Immature natural killer cell (primary cell): ENCODE measurements around the gene JMJD8. TPM values are rescaled to one million over a fixed set of nuclear protein-coding genes. Genes with fewer than 3 reads are reported as not detected.

ENCODE experiments used
- DNase-seq, 3 donors: peaks; one replicate each; pipeline ENCODE4 v3.0.0; 2022; ENCODE audit warnings: mixed read lengths in 1 of 3
- H3K27ac Mint-ChIP-seq, 6 donors: one replicate each; pipeline ENCODE4 v1.8.0; 2020; ENCODE audit warnings: mixed read lengths in 6 of 6, mild to moderate bottlenecking in 5 of 6, inconsistent platforms in 4 of 6, moderate library complexity in 3 of 6
- H3K27me3 Mint-ChIP-seq, 3 donors: one replicate each; pipeline ENCODE4 v1.8.0; 2020 to 2021; ENCODE audit warnings: low read depth in 3 of 3, mild to moderate bottlenecking in 3 of 3, mixed read lengths in 3 of 3, moderate library complexity in 3 of 3, inconsistent platforms in 1 of 3
- H3K36me3 Mint-ChIP-seq, 3 donors: one replicate each; pipeline ENCODE4 v1.8.0; 2020; ENCODE audit warnings: mixed read lengths in 3 of 3, inconsistent platforms in 2 of 3, mild to moderate bottlenecking in 2 of 3
- H3K4me1 Mint-ChIP-seq, 2 donors: one replicate each; pipeline ENCODE4 v1.8.0; 2020; ENCODE audit warnings: inconsistent platforms in 2 of 2, mild to moderate bottlenecking in 2 of 2, mixed read lengths in 2 of 2, moderate library complexity in 1 of 2
- H3K4me3 Mint-ChIP-seq, 5 donors: one replicate each; pipeline ENCODE4 v1.8.0; 2020; ENCODE audit warnings: mild to moderate bottlenecking in 5 of 5, mixed read lengths in 5 of 5, inconsistent platforms in 3 of 5, moderate library complexity in 3 of 5
- H3K9me3 Mint-ChIP-seq, 6 donors: one replicate each; pipeline ENCODE4 v1.8.0; 2020; ENCODE audit warnings: mild to moderate bottlenecking in 6 of 6, mixed read lengths in 6 of 6, inconsistent platforms in 4 of 6, moderate library complexity in 3 of 6
- polyA plus RNA-seq, 3 donors: library from polyadenylated mRNA; unstranded; fragments of 300-500 nt; fragmentation: Illumina TruSeq; gene quantifications; one replicate each; pipeline ENCODE4 v1.2.3, GENCODE V29; 2021

Gene JMJD8, protein sequence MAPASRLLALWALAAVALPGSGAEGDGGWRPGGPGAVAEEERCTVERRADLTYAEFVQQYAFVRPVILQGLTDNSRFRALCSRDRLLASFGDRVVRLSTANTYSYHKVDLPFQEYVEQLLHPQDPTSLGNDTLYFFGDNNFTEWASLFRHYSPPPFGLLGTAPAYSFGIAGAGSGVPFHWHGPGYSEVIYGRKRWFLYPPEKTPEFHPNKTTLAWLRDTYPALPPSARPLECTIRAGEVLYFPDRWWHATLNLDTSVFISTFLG
- 10 to 100 TPM; 38.3 to 63.5 (median 47.4) TPM for polyA plus RNA-seq

- H3K27ac Mint-ChIP-seq, result peak within 1 kb of the TSS in 5 of 6 donors; percentile 14 to 86 (median 61)
- H3K9me3 Mint-ChIP-seq, result no peaks in the 10 kb centered on the region
- H3K4me1 Mint-ChIP-seq, result peaks cover 11 to 32% of the 10 kb centered on the region in 2 donors
- H3K4me3 Mint-ChIP-seq, result peak within 1 kb of the TSS; percentile 70 to 83 (median 76)
- peaks cover 2 to 10% (median 3%) of the 10 kb centered on the region in 3 donors for H3K27me3 Mint-ChIP-seq
- peak; percentile 96 for DNase-seq
- peaks cover 0 to 2% (median 0%) of the 10 kb centered on the region in 3 donors for H3K36me3 Mint-ChIP-seq
Measured at GRCh38 chr16:684071-684794, at the start of gene JMJD8. TSS of gene JMJD8 (minus strand) at chr16:684334. CDS start at chr16:684319, 15 bp downstream.

- DNase-seq, result no peak
- Mint-ChIP-seq H3K9me3 (no peaks in the 10 kb centered on the region), H3K36me3 (peaks cover 0 to 7% (median 0%) of the 10 kb centered on the region in 3 donors), H3K4me1 (peaks cover 0 to 2% of the 10 kb centered on the region in 2 donors), H3K27ac (no peak overlapping the region), H3K27me3 (peaks cover 0 to 6% (median 5%) of the 10 kb centered on the region in 3 donors), H3K4me3 (no peak overlapping the region)
Measured at GRCh38 chr16:733382-734207, 49.5 kb upstream of the JMJD8 start.

DNA sequence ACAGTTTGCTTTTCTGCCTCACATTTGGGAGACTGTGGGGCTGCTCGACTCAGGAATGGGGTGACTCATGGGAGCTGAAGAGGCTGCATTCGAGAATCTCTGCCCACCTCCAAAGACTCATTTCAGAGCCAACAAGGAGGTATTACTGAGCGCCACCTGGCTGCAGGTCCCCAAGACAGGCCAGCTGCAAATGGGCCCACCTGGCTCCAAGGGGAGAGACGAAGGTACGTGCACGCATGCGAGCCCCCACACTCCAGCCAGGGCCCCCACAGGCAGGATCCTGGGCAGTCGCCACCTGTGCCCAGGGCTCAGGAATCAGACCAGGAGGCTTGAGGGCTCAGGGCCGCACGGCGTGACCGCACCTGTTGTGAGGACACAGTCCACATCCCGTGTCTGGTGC is 48.8 kb upstream of the JMJD8 start:
- peaks cover 0 to 7% (median 0%) of the 10 kb centered on the region in 3 donors for H3K36me3 Mint-ChIP-seq
- peaks cover 0 to under 1% of the 10 kb centered on the region in 2 donors for H3K4me1 Mint-ChIP-seq
- H3K27ac Mint-ChIP-seq, result no peak overlapping the region
- no peak for DNase-seq
- H3K9me3 Mint-ChIP-seq, result no peaks in the 10 kb centered on the region
- H3K27me3 Mint-ChIP-seq, result peaks cover 0 to 6% (median 5%) of the 10 kb centered on the region in 3 donors
- H3K4me3 Mint-ChIP-seq, result no peak overlapping the region

GRCh38 chr16:732332-732731 is 48.2 kb upstream of the JMJD8 start:
- Mint-ChIP-seq H3K4me1 (no peaks in the 10 kb centered on the region), H3K27ac (no peak overlapping the region), H3K36me3 (peaks cover 0 to 7% (median 0%) of the 10 kb centered on the region in 3 donors), H3K27me3 (peaks cover 0 to 8% (median 3%) of the 10 kb centered on the region in 3 donors), H3K9me3 (no peaks in the 10 kb centered on the region), H3K4me3 (no peak overlapping the region)
- DNase-seq, result no peak

GRCh38 chr16:730666-731509 is 46.8 kb upstream of the JMJD8 start:
- no peak for DNase-seq
- H3K4me3 Mint-ChIP-seq, result no peak overlapping the region
- H3K27me3 Mint-ChIP-seq, result peaks cover 2 to 11% (median 3%) of the 10 kb centered on the region in 3 donors
- H3K9me3 Mint-ChIP-seq, result no peaks in the 10 kb centered on the region
- no peaks in the 10 kb centered on the region for H3K4me1 Mint-ChIP-seq
- H3K36me3 Mint-ChIP-seq, result peaks cover 0 to 2% (median 0%) of the 10 kb centered on the region in 3 donors
- H3K27ac Mint-ChIP-seq, result no peak overlapping the region

- H3K4me1 Mint-ChIP-seq, result no peaks in the 10 kb centered on the region
- H3K27ac Mint-ChIP-seq, result no peak overlapping the region
- peak overlapping the region in 1 of 5 donors; percentile 33 for H3K4me3 Mint-ChIP-seq
Measured at GRCh38 chr16:729768-730665, 45.9 kb upstream of the JMJD8 start.

DNA sequence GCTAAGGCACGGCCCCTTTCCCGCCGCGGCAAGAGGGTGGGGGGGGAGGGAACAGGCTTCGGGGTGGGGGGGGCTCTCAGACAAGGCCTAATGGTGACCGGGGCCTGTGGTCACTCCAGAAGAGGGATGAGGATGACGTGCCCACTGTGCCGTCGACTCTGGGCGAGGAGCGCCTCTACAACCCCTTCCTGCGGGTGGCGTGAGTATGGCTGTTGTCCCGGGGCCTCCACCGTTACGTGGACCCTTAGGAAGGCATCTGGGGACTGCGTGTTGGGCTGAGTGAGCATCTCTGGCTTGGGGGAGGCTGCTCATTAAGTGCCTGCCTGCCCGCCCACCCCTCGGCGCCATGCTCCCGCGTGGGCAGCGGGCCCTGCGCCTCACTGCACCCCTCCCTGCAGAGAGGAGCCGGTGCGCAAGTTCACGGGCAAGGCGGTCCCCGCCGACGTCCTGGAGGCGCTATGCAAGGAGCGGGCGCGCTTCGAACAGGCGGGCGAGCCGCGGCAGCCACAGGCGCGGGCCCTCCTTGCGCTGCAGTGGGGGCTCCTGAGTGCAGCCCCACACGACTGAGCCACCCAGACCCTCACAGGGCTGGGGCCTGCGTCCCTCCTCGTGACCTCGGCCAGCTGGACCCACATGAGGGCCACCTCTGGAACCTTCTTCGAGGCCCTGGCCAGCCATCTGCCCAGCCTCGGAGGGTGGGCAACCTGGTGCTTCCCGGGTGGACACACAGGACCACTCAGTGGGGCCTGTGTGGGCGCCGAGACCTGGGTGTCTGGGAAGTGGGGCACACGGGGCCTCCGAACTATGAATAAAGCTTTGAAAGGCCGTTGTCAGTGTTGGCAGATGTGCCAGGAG is 45.0 kb upstream of the JMJD8 start:
- H3K4me3 Mint-ChIP-seq, result peak overlapping the region in 4 of 5 donors; percentile 44 to 70 (median 63)
- H3K36me3 Mint-ChIP-seq, result no peaks in the 10 kb centered on the region
- H3K9me3 Mint-ChIP-seq, result no peaks in the 10 kb centered on the region
- H3K4me1 Mint-ChIP-seq, result no peaks in the 10 kb centered on the region
- no peak for DNase-seq
- peaks cover 2 to 11% (median 3%) of the 10 kb centered on the region in 3 donors for H3K27me3 Mint-ChIP-seq
- H3K27ac Mint-ChIP-seq, result peak overlapping the region in 1 of 6 donors; percentile 20

More at GRCh38 chr16:729768-730665, 45.9 kb upstream of the JMJD8 start:
- Mint-ChIP-seq H3K9me3 (no peaks in the 10 kb centered on the region), H3K36me3 (no peaks in the 10 kb centered on the region), H3K27me3 (peaks cover 2 to 11% (median 3%) of the 10 kb centered on the region in 3 donors)
- DNase-seq, result no peak

DNA sequence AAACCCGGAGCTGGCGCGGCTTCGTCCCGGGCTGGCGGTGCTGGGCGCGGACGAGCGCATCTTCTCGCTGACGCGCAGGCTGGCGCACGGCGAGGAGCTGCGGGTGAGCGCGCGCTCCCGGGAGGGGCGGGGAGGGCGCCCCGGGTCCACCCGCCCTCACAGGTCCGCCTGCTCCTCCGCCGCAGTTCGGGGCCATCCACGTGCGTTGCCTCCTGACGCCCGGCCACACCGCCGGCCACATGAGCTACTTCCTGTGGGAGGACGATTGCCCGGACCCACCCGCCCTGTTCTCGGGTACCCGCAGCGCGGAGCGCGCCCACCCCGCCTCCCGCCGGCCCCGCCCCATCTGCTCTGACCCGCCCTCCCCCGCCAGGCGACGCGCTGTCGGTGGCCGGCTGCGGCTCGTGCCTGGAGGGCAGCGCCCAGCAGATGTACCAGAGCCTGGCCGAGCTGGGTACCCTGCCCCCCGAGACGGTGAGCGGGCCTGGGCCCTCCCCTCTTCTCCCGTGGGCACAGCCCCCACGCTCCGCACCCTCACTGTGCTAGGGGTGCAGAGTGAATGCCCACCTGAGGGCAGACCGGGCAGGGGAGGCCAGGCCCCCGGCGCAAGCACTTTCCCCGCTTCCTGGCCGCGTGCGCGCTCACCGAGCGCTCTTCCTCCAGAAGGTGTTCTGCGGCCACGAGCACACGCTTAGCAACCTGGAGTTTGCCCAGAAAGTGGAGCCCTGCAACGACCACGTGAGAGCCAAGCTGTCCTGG is 44.2 kb upstream of the JMJD8 start:
- Mint-ChIP-seq H3K4me3 (peak overlapping the region; percentile 33 to 69 (median 62)), H3K36me3 (no peaks in the 10 kb centered on the region), H3K9me3 (no peaks in the 10 kb centered on the region), H3K4me1 (no peaks in the 10 kb centered on the region), H3K27me3 (peaks cover 2 to 11% (median 3%) of the 10 kb centered on the region in 3 donors), H3K27ac (peak overlapping the region in 1 of 6 donors; percentile 20)
- DNase-seq, result peak; percentile 80 to 85 (median 85)

- H3K4me1 Mint-ChIP-seq, result peaks cover 0 to 1% of the 10 kb centered on the region in 2 donors
- peaks cover 2 to 10% (median 3%) of the 10 kb centered on the region in 3 donors for H3K27me3 Mint-ChIP-seq
- H3K9me3 Mint-ChIP-seq, result no peaks in the 10 kb centered on the region
- no peaks in the 10 kb centered on the region for H3K36me3 Mint-ChIP-seq
- H3K27ac Mint-ChIP-seq, result no peak overlapping the region
- DNase-seq, result peak in 2 of 3 donors; percentile 42
- peak overlapping the region; percentile 30 to 69 (median 42) for H3K4me3 Mint-ChIP-seq
Measured at GRCh38 chr16:727291-727977, 43.3 kb upstream of the JMJD8 start.

- peak within 1 kb of the TSS; percentile 12 to 51 (median 32) for H3K27ac Mint-ChIP-seq
- H3K36me3 Mint-ChIP-seq, result no peaks in the 10 kb centered on the region
- peaks cover 0 to 1% of the 10 kb centered on the region in 2 donors for H3K4me1 Mint-ChIP-seq
- no peaks in the 10 kb centered on the region for H3K9me3 Mint-ChIP-seq
- peak within 1 kb of the TSS; percentile 69 to 79 (median 76) for H3K4me3 Mint-ChIP-seq
- peak; percentile 68 to 74 (median 73) for DNase-seq
- peaks cover 2 to 10% (median 3%) of the 10 kb centered on the region in 3 donors for H3K27me3 Mint-ChIP-seq
Measured at GRCh38 chr16:726438-727290, 42.5 kb upstream of the JMJD8 start, which contains the start of the genes CCDC78 and HAGHL. TSS of gene CCDC78 (minus strand) at chr16:726443. CDS start at chr16:726367, 76 bp downstream. TSS of gene HAGHL (plus strand) at chr16:727106. CDS start at chr16:727510, 404 bp downstream.
